Endothelial cell (in vitro differentiated cells): ENCODE results near the gene DMD. TPM values are rescaled to one million over a fixed set of nuclear protein-coding genes. Genes with fewer than 3 reads are reported as not detected.

Experiments
- DNase-seq: peaks from one replicate; pipeline ENCODE4 v3.0.0; 2021; ENCODE audit warnings: low spot score
- H3K27ac Mint-ChIP-seq: one replicate; pipeline ENCODE4 v1.8.0; 2021; ENCODE audit warnings: mixed read lengths, inconsistent platforms; ENCODE audit not compliant: unreplicated experiment
- H3K27me3 Mint-ChIP-seq: one replicate; pipeline ENCODE4 v1.8.0; 2021; ENCODE audit warnings: mild to moderate bottlenecking, moderate library complexity, mixed read lengths, inconsistent platforms; ENCODE audit not compliant: unreplicated experiment
- H3K36me3 Mint-ChIP-seq: one replicate; pipeline ENCODE4 v1.8.0; 2021; ENCODE audit warnings: mild to moderate bottlenecking, low read depth, mixed read lengths, inconsistent platforms; ENCODE audit not compliant: unreplicated experiment
- H3K4me1 Mint-ChIP-seq: one replicate; pipeline ENCODE4 v1.8.0; 2021; ENCODE audit warnings: mild to moderate bottlenecking, mixed read lengths, inconsistent platforms; ENCODE audit not compliant: unreplicated experiment
- H3K4me3 Mint-ChIP-seq: one replicate; pipeline ENCODE4 v1.8.0; 2021; ENCODE audit warnings: mild to moderate bottlenecking, mixed read lengths, inconsistent platforms; ENCODE audit not compliant: unreplicated experiment
- H3K9me3 Mint-ChIP-seq: one replicate; pipeline ENCODE4 v1.8.0; 2021; ENCODE audit warnings: mixed read lengths, inconsistent platforms; ENCODE audit not compliant: unreplicated experiment
- CTCF ChIP-seq: fragments of 200-600 bp; sonication (generic); IDR thresholded peaks from one replicate; pipeline ENCODE4 v1.5.0; 2021; ENCODE audit warnings: antibody characterized with exemption; ENCODE audit not compliant: unreplicated experiment
- total RNA-seq: library from RNA; stranded (reverse); fragmentation: NEBNext Ultra II Directional; extraction: Animal tissue kit (Norgen Biotek cat#: 25700); gene quantifications from one replicate; pipeline ENCODE4 v1.2.1, GENCODE V29; 2021; ENCODE audit not compliant: unreplicated experiment

The DMD gene
- total RNA-seq, 1 donor from 2014 or later, result 5.5 TPM

DNA sequence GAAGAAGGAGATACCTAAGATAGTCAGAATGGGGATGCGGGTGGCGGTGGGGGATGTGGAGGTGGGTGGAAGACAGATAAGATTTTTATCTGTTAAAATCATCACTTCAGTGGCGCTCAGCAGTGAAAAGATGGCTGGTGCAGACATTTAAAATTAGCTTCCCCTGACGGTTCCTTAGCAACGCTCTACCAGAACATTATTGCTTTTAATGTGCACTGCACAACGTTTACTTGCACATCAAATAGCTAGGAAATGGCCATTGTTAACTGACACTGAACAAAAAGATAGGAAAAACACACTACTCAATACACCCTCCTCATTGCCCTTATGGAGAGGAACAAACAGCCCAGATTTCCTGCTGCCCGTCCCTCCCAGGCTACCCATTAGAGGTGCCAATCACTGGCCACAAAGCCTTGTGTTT lies 2078.5 kb downstream of the DMD start:
- Mint-ChIP-seq H3K27ac (no peak overlapping the region), H3K4me3 (no peak overlapping the region), H3K36me3 (no peaks in the 10 kb centered on the region), H3K9me3 (no peaks in the 10 kb centered on the region), H3K27me3 (no peaks in the 10 kb centered on the region), H3K4me1 (peaks cover 10% of the 10 kb centered on the region)
- no peak for TF ChIP-seq CTCF
- DNase-seq, result no peak

GRCh38 chrX:31130457-31131220 lies 2080.7 kb downstream of the DMD start:
- H3K9me3 Mint-ChIP-seq, result no peaks in the 10 kb centered on the region
- H3K4me1 Mint-ChIP-seq, result peaks cover 7% of the 10 kb centered on the region
- no peaks in the 10 kb centered on the region for H3K27me3 Mint-ChIP-seq

GRCh38 chrX:31128855-31129254 lies 2082.5 kb downstream of the DMD start:
- Mint-ChIP-seq H3K9me3 (no peaks in the 10 kb centered on the region), H3K4me3 (no peak overlapping the region), H3K36me3 (no peaks in the 10 kb centered on the region), H3K27me3 (no peaks in the 10 kb centered on the region), H3K4me1 (peaks cover 7% of the 10 kb centered on the region), H3K27ac (no peak overlapping the region)
- DNase-seq, result no peak
- TF ChIP-seq CTCF, result no peak

More at GRCh38 chrX:31130457-31131220, 2080.7 kb downstream of the DMD start:
- no peak overlapping the region for H3K27ac Mint-ChIP-seq
- no peaks in the 10 kb centered on the region for H3K36me3 Mint-ChIP-seq
- no peak for DNase-seq
- TF ChIP-seq CTCF, result no peak
- no peak overlapping the region for H3K4me3 Mint-ChIP-seq

DNA sequence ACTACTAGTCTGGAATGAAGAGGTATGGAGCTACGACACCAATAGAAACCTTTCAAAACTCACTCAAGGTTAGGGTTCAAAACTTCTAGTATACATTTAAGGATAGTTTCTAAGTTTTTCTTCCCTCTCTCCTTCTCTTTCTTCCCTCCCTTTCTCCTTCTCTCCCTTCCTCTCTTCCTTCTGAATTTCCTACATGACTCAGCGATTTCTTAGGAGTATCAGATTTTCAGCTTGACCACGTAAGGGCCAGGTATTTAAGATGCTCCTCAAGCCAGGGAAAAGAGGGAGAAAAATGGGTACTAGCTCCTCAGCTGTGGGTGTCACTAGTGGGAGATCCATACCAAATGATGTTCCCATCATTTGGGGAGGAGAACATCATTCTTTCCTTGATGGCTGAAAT lies 2083.6 kb downstream of the DMD start:
- no peaks in the 10 kb centered on the region for H3K9me3 Mint-ChIP-seq
- no peak overlapping the region for H3K4me3 Mint-ChIP-seq
- no peak for TF ChIP-seq CTCF
- H3K36me3 Mint-ChIP-seq, result no peaks in the 10 kb centered on the region
- H3K4me1 Mint-ChIP-seq, result peaks cover 5% of the 10 kb centered on the region
- no peak overlapping the region for H3K27ac Mint-ChIP-seq
- no peaks in the 10 kb centered on the region for H3K27me3 Mint-ChIP-seq
- DNase-seq, result no peak

DNA sequence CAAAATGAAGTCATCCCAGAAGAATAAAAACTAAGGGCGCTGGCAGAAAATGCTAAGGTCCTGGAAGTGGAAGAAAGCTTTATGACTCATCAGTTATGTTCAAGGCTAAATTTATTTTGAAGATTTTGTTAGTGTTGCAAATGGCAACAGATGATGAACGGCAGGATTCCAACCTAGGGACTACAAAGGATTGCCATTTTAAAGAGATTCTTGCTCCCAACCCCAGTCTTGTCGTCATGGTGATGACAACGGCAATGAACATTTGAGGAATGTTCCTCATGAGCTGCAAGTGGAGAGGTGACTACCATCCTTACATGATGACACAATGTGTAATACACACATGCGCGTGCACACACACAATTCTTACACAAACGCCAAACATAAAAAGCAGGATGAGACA lies 2085.1 kb downstream of the DMD start:
- peaks cover 5% of the 10 kb centered on the region for H3K4me1 Mint-ChIP-seq
- no peak overlapping the region for H3K4me3 Mint-ChIP-seq
- no peak overlapping the region for H3K27ac Mint-ChIP-seq
- no peak for DNase-seq
- H3K27me3 Mint-ChIP-seq, result no peaks in the 10 kb centered on the region
- no peaks in the 10 kb centered on the region for H3K36me3 Mint-ChIP-seq
- no peaks in the 10 kb centered on the region for H3K9me3 Mint-ChIP-seq
- TF ChIP-seq CTCF, result no peak
